Tibial nerve (tissue), 4 donors: ENCODE results near the gene DNTT. TPM values are rescaled to one million over a fixed set of nuclear protein-coding genes. Genes with fewer than 3 reads are reported as not detected.

ENCODE experiments used
- DNase-seq, 2 donors: peaks; one replicate each; pipeline ENCODE4 v3.0.0-alpha.2; 2019; ENCODE audit warnings: low spot score in 2 of 2
- H3K27ac ChIP-seq, 4 donors: fragments of 200-600 bp; sonication (generic) in 3 of 4; one replicate each; pipeline ENCODE4 v1.5.1; 2017 to 2019; ENCODE audit warnings: mild to moderate bottlenecking in 1 of 4
- H3K27me3 ChIP-seq, 2 donors: fragments of 200-600 bp; sonication (generic) in 1 of 2; one replicate each; pipeline versions ENCODE4 v1.5.1 to v1.6.0; 2017 to 2019
- H3K36me3 ChIP-seq, 3 donors: fragments of 200-600 bp; sonication (generic); one replicate each; pipeline ENCODE4 v1.5.1; 2018 to 2019
- H3K4me1 ChIP-seq, 4 donors: fragments of 200-600 bp; sonication (generic) in 3 of 4; one replicate each; pipeline ENCODE4 v1.5.1; 2017 to 2019
- H3K4me3 ChIP-seq, 4 donors: fragments of 200-600 bp; sonication (generic) in 3 of 4; one replicate each; pipeline ENCODE4 v1.5.1; 2017 to 2019; ENCODE audit warnings: mild to moderate bottlenecking in 1 of 4, moderate library complexity in 1 of 4
- H3K9me3 ChIP-seq, 4 donors: fragments of 200-600 bp; sonication (generic) in 3 of 4; one replicate each; pipeline ENCODE4 v1.5.1; 2017 to 2019
- CTCF ChIP-seq, 5 experiments: fragments of 200-600 bp in 3 of 5; fragments of 450-650 bp in 2 of 5; sonication (generic) in 3 of 5; IDR thresholded peaks; one replicate each; pipeline ENCODE4 v1.5.1; 2016 to 2019; ENCODE audit warnings: antibody characterized with exemption in 5 of 5, mild to moderate bottlenecking in 3 of 5, moderate library complexity in 2 of 5
- EP300 ChIP-seq, 2 donors: sonication (generic); formaldehyde crosslinking; IDR thresholded peaks; one replicate each; pipeline ENCODE4 v1.6.1; 2017; ENCODE audit warnings: antibody characterized with exemption in 2 of 2, mild to moderate bottlenecking in 1 of 2
- POLR2A ChIP-seq, 2 donors: fragments of 450-650 bp; IDR thresholded peaks; one replicate each; pipeline ENCODE4 v1.6.1; 2017; ENCODE audit warnings: antibody characterized with exemption in 2 of 2, mild to moderate bottlenecking in 2 of 2, moderate library complexity in 2 of 2
- WGBS, 2 donors: methylation state at CpG; one replicate each; pipeline ENCODE4 v1.1.5; 2018; 5-methylcytosine and 5-hydroxymethylcytosine counted together
- total RNA-seq, 4 donors: library from RNA; depleted of rRNA; stranded (reverse); fragments of >200 nt; gene quantifications; one replicate each; pipeline ENCODE4 v1.1.0, GENCODE V29; 2016

Gene DNTT
- total RNA-seq, 4 donors from 2014 or later, result not detected

DNA sequence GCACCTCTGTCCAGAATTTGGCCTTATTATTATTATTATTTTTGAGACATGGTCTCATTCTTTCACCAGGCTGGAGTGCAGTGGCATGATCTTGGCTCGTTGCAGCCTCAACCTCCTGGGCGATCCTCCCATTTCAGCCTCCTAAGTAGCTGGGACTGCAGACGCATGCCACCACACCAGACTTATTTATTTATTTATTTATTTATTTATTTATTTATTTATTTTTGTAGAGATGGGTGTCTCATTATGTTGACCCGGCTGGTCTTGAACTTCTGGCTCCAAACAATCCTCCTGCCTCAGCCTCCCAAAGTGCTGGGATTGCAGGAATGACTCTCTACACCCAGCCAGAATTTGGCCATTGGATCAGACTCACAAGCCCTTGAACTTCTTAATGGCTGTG lies 39.3 kb upstream of the DNTT start:
- Histone ChIP-seq H3K4me3 (no peak overlapping the region), H3K9me3 (no peaks in the 10 kb centered on the region), H3K27me3 (no peaks in the 10 kb centered on the region), H3K27ac (no peak overlapping the region), H3K36me3 (no peaks in the 10 kb centered on the region), H3K4me1 (peaks cover 0 to 15% (median 0%) of the 10 kb centered on the region in 4 donors)
- no peak for DNase-seq
- 94 to 96% methylated on average over 4 of the region's 4 CpGs for WGBS, 2 donors
- TF ChIP-seq CTCF (IDR thresholded peaks at IDR 0.05), result no peak
- no peak for TF ChIP-seq POLR2A (IDR thresholded peaks at IDR 0.05)
- no peak for TF ChIP-seq EP300 (IDR thresholded peaks at IDR 0.05)

- TF ChIP-seq POLR2A (IDR thresholded peaks at IDR 0.05) (no peak), CTCF (IDR thresholded peaks at IDR 0.05) (no peak), EP300 (IDR thresholded peaks at IDR 0.05) (no peak)
- no peaks in the 10 kb centered on the region for H3K9me3 ChIP-seq
- H3K36me3 ChIP-seq, result no peaks in the 10 kb centered on the region
- whole genome bisulfite sequencing, 2 donors, result 73 to 76% methylated on average over 6 of the region's 6 CpGs
- H3K27ac ChIP-seq, result no peak overlapping the region
- no peak for DNase-seq
- H3K4me1 ChIP-seq, result peaks cover 0 to 15% (median 0%) of the 10 kb centered on the region in 4 donors
- no peaks in the 10 kb centered on the region for H3K27me3 ChIP-seq
- H3K4me3 ChIP-seq, result no peak overlapping the region
These were observed 38.0 kb upstream of the DNTT start for GRCh38 chr10:96266118-96266770.

GRCh38 chr10:96267234-96267705 lies 37.0 kb upstream of the DNTT start:
- Histone ChIP-seq H3K36me3 (no peaks in the 10 kb centered on the region), H3K4me3 (peak overlapping the region in 1 of 4 donors; percentile 1), H3K27ac (peak overlapping the region in 2 of 4 donors; percentile 8 to 21), H3K9me3 (no peaks in the 10 kb centered on the region), H3K27me3 (no peaks in the 10 kb centered on the region), H3K4me1 (peaks cover 0 to 15% (median 1%) of the 10 kb centered on the region in 4 donors)
- WGBS, 2 donors, result 78 to 83% methylated on average over 4 of the region's 4 CpGs
- TF ChIP-seq POLR2A (IDR thresholded peaks at IDR 0.05), result no peak
- no peak for TF ChIP-seq CTCF (IDR thresholded peaks at IDR 0.05)
- TF ChIP-seq EP300 (IDR thresholded peaks at IDR 0.05), result no peak
- DNase-seq, result no peak

GRCh38 chr10:96268341-96268909 lies 35.8 kb upstream of the DNTT start:
- H3K9me3 ChIP-seq, result no peaks in the 10 kb centered on the region
- H3K4me1 ChIP-seq, result peaks cover 0 to 15% (median 3%) of the 10 kb centered on the region in 4 donors
- H3K4me3 ChIP-seq, result no peak overlapping the region
- no peaks in the 10 kb centered on the region for H3K36me3 ChIP-seq
- TF ChIP-seq EP300 (IDR thresholded peaks at IDR 0.05) (no peak), CTCF (IDR thresholded peaks at IDR 0.05) (no peak), POLR2A (IDR thresholded peaks at IDR 0.05) (no peak)
- no peaks in the 10 kb centered on the region for H3K27me3 ChIP-seq
- WGBS, 2 donors, result 70 to 82% methylated on average over 2 of the region's 2 CpGs
- H3K27ac ChIP-seq, result no peak overlapping the region
- DNase-seq, result no peak
